NCI-H2107 (cell line): ENCODE data around the gene FERD3L.

Experiments
- DNase-seq: peaks from one replicate; lab custom pipeline; 2025; lab: John Stamatoyannopoulos, UW

Gene FERD3L

DNA sequence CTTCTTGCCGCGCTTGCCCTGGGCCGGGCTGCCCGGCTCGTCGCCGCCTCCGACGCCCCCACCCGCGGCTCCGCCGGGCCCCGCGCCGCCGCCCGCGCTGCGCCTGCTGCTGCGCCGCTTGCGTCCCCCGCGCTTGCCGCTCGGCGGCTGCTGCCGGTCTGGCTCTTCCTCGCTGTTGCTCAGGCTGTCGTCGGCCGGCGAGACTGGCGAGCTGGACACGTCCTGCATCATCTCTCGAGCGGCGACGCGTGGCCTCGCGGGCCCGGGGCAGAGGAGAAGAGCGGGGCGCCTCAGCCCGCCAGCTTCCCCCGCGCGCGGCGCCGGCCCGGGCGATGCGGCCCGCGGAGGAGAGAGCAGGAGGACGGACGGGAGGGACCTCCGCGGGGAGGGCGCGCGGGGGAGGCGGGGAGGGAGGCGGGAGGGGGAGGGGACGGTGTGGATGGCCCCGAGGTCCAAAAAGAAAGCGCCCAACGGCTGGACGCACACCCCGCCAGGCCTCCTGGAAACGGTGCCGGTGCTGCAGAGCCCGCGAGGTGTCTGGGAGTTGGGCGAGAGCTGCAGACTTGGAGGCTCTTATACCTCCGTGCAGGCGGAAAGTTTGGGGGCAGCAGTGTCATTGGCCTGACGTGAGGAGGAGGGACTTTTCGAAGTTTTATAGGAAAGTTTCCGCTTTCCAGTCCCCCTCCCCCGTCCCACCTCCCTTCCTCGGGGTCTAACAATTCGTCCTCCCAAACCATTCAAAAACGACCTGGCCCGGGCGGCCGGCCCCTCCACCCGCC is 27.9 kb downstream of the FERD3L start, which contains the start of gene TWIST1:
TSS of gene TWIST1 (minus strand) at position 546 of the 779 bp plus-strand sequence. CDS start at position 231, 315 bp downstream.
- DNase-seq, result no peak

DNA sequence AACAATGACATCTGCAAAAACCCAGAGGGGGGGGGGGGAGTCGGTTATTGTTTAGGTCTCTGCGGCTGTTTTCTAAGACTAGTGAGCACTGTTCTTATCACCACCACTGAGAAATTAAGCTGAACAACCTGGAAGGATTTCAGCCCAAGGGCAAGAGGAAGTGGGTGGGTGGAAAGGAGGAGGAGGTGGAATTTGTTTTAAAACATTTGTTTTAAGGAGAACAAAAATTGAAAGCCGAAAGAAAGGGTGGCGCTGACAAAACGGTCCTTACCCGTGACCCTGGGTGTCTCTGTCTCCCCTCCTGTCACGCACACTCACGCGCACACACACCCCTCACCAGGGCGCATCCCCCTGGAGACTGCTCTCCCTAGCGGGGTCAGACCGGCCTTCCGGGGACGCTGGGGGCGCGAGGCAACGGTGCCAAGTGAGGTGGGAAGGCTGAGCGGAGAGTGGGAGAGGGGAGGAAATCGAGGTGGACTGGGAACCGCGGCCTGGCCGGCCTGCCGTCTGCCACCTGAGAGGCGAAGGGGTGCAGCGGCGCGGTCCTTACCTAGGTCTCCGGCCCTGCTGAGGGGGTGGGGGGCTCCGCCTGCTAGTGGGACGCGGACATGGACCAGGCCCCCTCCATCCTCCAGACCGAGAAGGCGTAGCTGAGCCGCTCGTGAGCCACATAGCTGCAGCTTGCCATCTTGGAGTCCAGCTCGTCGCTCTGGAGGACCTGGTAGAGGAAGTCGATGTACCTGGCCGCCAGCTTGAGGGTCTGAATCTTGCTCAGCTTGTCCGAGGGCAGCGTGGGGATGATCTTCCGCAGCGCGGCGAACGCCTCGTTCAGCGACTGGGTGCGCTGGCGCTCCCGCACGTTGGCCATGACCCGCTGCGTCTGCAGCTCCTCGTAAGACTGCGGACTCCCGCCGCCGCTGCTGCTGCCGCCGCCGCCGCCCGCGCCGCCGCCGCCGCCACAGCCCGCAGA is 28.8 kb downstream of the FERD3L start:
- no peak for DNase-seq

DNA sequence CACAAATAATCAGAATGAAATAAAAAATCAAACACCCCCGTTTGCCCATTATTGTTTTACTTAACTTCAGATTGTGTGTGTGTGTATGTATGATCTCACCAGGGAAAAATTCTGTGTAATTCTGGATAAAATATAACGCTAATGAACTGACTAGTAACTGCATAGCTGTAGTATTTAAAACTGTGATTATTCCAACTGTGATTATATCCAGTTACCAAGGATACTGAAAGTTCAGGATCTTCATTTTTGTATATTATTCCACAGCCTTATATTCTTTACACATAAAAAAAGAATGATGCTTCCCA is 30.7 kb downstream of the FERD3L start:
- DNase-seq, result no peak

DNA sequence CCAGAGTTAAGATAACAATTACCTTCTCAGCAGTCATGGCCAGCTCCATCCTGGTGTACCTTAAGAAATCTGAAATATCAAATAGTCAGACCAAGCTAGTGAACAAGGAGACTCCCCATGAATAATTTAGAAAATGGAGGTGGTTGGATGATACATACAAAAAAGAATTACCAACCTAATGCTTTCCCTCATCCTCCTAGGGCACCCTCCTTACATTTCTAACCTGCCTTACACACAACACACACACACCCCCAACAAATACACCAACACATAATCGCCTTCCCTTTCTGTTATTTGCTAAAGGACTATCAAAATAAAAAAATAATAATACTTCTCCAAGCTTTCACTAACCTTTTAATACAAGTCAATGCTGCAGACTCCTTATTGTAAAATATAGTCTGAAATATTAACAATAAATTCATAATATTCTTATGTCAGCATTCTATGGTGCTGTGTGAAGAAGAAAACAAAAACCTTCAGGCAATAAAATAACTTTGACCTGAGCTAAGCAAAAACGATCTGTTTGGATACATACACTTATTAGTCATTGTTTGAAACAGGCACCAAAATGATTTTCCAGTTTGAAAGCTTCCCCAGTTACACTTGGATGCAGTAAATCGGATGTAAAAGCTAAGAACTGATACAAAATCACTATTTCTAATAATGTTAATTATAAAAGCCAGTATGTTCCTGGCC is 31.2 kb downstream of the FERD3L start:
- no peak for DNase-seq

DNA sequence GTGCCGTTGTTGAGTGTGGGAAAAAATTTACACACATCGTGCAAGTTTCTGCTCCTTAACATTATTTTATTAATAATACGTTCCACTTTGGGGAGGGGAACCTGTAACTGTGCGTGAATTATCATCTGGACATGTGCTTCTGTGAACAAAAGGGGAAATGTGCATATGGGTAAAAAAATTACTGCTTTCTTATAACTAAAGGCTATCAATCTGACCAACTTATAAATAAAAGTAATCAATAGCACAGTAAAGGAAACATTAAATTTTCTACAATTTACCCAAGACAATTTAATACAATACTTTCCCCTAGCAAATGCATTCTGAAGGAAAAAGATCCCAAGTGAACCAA is 32.2 kb downstream of the FERD3L start:
- DNase-seq, result no peak

DNA sequence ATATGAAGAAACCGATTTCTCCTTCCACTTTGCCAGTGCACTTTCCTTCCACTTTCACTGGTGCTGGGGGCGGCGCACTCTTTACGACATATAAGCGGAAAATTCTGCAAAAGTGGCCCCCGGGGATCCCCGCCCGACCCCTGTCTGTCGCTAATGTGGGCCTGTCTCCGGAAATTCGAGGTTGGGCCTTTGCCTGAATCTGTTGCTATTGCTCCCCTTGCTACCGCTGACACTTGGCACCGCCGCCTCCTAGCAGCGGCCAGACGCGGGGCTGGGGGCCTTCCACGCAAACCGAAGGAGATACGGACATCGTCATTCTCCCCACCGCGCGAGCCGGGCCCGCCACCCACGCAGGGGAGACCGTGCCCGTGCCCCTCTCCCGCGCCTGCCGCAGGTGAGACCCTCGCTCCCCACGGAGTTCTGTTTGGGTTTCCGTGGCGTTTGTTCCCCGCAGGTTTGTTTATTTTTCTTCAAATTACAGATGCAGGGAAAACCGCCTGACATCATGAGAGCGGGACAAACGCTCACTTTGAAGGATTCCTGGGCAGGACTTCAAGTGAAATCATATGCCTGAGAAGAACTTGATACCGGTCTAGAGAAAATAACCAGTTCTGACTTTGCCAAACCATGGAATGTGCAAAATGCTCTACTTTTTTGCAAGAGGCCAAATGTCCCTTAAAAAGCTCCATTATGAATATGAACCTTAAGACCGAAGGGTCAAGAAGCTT is 32.8 kb downstream of the FERD3L start:
- DNase-seq, result no peak

DNA sequence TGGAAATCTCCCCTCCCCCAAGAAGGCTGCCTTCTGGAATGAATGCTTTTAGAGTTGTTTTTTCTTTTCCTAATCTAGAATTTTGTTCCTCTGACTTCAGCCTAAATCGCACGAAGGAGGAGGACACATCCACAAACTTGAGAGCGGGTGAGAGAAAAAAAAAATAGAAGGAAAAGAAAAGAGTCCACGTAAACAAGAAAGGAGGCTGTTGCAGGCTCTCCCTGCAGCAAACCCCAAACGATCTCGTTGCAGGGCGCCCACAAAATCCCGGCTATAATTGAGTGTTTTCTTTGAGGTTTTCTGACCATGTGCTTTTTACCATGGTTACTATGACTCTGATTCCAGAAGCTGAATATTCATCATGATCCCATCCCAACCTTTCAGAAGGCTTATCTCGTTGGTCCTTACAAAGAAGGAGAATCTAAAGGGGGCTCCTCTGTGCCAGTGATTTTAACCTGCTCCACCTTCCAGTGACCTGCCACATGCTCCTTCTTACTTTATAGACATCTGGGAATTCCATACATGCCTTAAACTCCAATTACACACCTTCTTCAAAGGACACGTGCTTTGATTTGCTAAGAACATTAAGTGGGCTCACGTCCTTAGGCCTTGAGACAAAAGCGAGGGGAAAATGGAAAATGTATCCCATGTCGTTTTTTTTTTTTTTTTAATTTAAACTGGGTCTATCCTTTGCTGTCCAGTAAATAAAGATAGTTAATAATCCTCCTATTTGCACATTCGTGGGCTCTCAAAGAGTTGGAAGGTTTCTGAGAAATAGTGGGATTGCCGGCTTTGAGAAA is 33.5 kb downstream of the FERD3L start:
- no peak for DNase-seq

DNA sequence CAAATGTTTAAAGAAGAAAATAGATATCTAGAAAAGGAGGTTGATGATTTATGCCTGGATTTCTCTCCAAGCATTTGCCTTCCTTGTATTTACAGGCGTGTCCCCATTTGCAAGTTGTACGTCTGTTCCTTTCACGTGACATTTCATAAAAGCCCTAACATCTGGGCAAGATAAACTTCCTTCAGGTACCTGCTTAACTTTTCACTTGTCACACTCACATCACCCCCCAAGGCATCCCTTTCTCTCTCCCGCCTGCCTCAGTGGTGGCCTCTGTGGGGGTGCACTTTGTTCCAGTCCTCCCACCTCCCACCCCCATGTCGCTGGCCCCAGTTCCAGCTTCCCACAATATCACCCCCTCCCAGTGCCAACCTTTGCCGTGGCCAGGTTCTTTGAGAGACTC is 34.4 kb downstream of the FERD3L start:
- no peak for DNase-seq

DNA sequence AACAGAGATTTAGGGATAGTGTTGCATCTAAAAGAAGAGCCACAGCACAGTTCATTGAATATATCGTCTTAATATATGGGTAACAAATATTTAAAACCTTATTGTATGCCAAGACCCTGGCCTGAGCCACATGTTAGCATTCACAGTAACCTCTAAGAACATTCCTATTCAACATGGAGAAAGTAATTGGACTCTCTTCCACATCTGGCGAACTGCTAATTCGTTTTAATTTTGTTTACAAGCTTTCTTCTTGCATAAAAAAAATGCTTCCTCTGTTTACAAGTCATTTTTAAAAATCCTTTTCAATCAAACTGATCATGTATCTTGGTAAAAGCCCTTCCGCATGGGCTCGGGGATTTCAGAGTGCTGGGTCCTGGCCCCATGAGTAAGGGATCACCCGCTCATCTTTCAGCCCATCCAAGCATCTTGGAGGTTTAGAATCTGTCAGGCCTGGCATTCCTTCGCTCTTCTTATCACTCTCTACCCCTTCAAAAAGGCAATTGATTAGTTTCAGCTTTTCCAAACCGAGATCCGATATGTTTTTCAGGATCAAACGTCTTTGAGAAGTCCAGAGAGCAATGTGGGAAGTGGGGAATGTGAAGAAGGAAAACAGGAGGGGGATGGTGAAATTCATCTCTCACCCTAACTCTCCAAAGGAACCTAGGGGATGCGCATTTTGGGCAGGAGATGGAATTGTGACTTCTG is 35.0 kb downstream of the FERD3L start:
- DNase-seq, result no peak

DNA sequence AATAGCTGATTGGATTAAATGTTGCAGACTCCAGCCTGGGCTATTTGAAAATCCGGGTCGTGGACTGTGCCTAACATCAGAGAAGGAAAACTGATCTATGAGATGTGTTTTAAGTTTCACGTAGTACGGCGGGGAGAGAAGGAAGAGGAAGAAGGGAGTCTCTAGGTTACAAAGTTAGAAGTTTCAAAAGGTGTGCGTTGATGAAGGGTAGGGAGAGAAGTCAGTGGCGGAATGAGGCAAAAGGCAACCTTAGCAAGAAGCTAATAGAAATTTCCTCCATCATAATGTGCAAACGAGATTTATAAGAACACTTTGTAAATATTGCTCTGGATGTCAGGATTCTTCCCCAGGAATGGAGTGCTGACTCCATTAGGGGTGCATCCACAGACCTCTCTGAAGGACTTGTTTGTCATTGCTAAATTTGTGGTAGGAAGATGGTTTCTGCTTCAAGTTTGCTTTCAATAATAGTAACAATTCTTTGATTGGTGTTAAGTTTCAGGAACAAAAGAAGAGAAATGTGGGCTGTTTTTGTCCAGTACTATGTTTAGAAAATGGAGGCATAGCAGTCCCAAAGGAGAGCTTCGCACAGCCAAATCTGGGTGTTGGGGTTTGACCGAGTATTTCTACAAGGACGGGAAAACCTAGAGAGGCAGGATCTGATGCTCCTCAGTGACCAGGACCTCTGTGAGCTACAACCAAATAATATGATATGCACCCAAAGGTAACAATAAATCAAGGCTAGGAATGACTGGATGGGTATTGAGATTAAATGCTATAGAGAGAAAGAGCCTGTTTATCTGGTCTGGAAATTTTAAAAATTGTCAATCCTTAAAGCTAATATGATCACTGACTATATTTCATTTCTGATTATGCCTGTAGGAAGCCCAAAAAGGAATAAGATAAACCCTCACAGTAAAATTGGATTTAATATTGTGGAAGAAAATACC is 35.9 kb downstream of the FERD3L start:
- no peak for DNase-seq

DNA sequence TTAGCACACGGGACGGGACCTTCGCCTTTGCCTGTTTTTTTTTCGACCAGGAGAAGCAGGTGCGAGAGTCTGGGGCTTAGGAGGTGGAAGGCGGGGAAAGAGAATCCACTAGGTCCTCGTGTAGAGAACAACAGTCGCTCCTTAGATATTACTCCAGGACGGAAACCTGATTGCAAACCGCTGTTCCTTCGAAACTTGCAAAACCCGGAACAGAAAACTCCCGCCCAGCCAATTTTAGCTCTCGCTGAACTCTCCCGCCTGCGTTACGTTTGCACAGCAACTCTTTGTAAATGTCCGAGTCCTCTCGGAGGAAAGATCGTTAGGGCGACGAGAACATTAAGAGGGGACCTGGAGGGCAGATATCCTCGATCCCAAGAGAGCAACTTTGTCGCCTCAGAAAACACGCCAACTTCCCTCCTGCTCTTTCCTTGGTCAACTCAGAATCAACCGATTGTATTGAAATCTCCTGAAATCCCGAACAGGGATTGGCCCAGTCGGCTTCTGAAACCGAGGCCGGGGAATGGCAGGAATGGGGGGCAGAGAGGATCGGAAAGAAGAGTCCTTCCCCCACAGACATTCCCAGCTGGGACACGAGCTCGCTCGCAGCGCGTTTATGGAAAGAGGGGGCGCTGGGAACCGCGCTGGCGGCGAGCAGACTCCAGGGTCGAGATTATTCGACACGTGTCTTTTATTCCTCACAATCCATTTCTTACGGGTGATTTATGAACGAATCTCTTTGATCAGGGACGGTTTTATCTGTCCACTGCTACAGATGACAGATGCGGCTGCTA is 37.7 kb downstream of the FERD3L start:
- no peak for DNase-seq

DNA sequence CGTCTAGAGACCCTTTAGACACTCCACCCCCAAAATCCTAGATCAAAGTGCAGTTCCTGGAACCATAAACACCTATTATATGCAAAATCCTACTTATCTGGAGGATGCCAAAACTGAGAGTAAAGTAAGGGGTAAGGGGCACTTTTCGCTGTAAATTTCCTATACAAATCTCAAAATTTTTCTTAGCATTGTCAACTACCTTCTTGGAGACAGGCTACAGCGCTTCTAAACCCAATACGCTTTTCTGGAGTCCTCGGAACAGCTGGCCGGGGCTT is 38.2 kb downstream of the FERD3L start:
- no peak for DNase-seq

DNA sequence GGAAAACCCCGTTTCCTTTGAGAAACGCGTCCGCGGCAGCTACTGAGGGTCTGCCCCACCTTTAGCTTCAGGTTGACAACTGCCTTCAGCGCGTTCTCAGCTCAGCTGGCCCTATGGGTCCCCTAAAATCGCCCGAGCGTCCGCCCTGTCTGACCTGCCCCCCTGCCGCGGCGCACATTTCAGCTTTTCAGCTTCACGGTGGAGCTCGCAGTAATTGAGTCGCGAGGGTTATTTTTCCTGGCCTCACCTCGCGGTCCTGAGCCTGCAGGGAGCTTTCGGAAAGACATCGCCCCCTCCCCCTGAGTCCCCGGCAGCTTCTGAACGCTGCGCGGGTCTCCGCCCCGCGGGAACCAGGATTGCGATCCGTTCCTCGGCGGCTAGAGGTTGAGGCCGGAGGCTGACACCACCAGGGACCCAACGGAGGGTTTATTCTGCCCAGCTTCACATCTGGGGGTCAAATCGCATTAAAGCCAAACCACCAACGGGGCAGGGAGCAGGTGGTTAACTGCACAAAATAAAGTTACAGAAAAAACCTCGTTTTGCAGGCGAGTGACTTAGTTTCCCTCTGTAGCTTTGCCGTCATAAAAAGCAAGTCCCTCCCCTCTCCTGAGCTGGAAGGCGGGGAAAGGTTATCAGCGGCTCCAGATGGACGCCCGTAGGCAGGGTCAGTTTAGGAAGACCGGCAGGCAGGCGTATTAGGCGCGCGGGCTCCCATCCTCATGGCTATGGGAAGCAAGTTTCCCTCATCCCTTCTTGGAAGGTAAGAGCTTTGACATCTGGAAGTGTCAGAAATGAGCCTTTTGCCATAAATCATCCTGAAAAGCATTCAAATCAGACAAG is 38.8 kb downstream of the FERD3L start:
- no peak for DNase-seq

DNA sequence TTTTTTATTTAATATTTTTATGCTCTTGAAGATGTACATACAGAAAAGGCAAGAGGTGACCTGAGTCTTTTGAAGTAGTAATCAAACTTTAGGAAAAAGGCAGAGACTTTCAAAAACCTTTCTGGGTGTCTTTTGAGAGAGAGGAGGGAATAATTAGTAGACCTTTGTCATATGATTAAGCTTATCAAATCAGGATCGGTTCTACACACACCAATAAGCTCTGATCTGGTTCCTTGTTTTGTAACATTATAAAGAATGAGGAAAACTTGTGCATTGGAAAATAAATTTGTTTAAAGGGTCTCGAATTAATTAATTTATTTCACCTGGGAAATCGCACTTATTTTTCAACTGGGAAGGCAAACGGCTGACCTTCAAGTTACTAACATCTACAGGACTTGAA is 39.7 kb downstream of the FERD3L start:
- no peak for DNase-seq

DNA sequence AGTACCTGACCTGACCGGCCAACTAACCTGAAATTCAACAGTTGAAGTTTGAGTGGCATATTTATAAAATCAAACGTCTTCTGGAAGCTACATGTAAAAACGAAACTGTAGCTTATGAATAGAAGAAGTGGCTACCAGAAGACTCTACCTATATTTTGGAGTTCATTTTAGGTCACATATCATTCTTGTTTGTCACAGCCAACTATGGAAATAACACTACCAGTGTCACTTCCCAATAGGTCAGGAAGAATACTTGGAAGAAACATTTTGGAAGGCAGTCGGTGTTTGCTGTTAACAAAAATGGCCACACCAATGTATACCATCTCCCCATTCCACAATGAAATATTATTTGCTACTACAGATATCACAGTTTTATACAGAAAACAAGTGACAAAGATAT is 40.4 kb downstream of the FERD3L start:
- no peak for DNase-seq

DNA sequence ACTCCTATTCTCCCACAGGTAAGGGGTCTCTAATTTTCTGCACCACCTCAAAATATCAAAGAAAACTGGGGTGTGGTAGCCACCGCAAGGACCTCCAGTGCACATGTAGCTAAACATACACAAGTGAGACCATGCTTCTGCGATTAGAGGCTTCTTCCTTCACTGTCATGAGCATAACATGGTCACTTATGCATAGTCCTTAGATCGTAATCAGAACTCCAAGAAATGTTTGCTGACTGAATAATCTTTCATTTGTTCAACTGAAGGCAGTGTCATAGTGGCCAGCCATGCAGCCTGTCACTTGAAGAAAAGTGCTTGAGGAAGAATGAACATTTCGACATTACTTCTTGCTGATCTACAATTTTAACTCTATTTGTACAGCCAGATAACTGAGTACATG is 42.3 kb downstream of the FERD3L start:
- no peak for DNase-seq

DNA sequence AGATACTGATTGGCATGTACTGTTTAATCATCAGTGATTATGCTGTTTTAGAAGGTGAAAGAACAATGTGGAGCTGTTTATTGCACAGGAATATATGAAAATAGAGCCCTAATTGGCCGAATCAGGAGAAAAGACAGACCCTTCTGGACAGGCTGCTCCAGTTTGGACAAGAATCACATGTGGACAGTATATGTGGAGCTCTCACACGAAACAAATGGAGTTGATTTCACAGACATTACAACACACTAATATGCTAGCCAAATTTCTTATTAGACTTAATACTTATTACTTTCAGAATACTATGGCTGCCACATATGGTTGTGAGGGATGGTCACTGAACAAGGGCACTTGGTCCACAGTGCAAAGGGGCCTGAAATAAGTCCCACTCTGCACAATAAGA is 43.3 kb downstream of the FERD3L start:
- no peak for DNase-seq

DNA sequence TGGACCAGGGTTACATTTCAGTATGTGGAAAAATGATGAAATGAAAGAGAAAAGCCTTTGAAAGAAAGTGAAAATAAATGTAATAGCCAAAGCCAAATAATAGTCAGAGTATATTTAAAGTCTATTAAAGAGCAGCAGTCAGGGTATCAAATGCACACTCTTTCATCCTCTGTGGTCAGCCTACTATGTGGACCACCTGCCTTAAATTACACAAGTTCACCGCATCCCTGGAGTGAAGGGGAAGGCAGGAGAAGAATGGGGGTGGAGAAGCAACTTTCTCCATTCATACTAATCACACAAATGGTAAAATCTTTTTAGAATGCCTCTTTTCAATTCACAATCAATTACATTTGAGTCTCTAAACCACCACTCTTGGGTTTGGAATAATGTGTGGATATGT is 43.7 kb downstream of the FERD3L start:
- DNase-seq, result no peak
